Large intestine (tissue), 12 donors: ENCODE data around the gene NCOR2. TPM values are rescaled to one million over a fixed set of nuclear protein-coding genes. Genes with fewer than 3 reads are reported as not detected.

Source experiments
- DNase-seq, 2 donors: peaks; one replicate each; pipeline versions ENCODE4 v3.0.0 to v3.0.0-alpha.2; 2013
- H3K27ac ChIP-seq: one replicate; pipeline ENCODE4 v1.5.1; 2013; ENCODE audit warnings: low read length
- H3K27me3 ChIP-seq: 2 replicates; pipeline ENCODE4 v1.6.1; 2013; ENCODE audit warnings: low read length; ENCODE audit not compliant: control insufficient read depth, insufficient read depth
- H3K36me3 ChIP-seq: 2 replicates; pipeline ENCODE4 v1.6.1; 2013; ENCODE audit warnings: low read length; ENCODE audit not compliant: control insufficient read depth, insufficient read depth
- H3K4me1 ChIP-seq: one replicate; pipeline ENCODE4 v1.6.1; 2013; ENCODE audit warnings: low read length; ENCODE audit not compliant: control insufficient read depth, insufficient read depth
- H3K4me3 ChIP-seq: one replicate; pipeline ENCODE4 v1.5.1; 2013; ENCODE audit warnings: low read length
- H3K9me3 ChIP-seq: one replicate; pipeline ENCODE4 v1.6.1; 2013; ENCODE audit warnings: mild to moderate bottlenecking, low read depth, low read length, moderate library complexity; ENCODE audit not compliant: control insufficient read depth
- WGBS: methylation state at CpG from one replicate; pipeline ENCODE4 v1.1.5; 2013; ENCODE audit warnings: low lambda C conversion rate; ENCODE audit not compliant: insufficient coverage; 5-methylcytosine and 5-hydroxymethylcytosine counted together
- long read RNA-seq, 11 donors: transcript quantifications; one replicate each; lab custom pipeline, GENCODE V29; 2026
- polyA plus RNA-seq: library from polyadenylated mRNA; unstranded; fragments of 120-200 nt; gene quantifications from one replicate; pipeline ENCODE4 v1.2.1, GENCODE V29; 2013

Gene NCOR2
- 86.3 TPM for polyA plus RNA-seq
- long read RNA-seq, donor 1, partial matches to known transcripts, result 0 of 1 reads
- long read RNA-seq, donor 1, other reads (novel, unspliced or antisense), result 0 of 1 reads
- long read RNA-seq, donor 2, partial matches to known transcripts, result 19 of 20 reads
- long read RNA-seq, donor 2, other reads (novel, unspliced or antisense), result 0 of 20 reads
- long read RNA-seq, donor 3, result 0 reads
- long read RNA-seq, donor 4, partial matches to known transcripts, result 0 of 2 reads
- long read RNA-seq, donor 4, other reads (novel, unspliced or antisense), result 0 of 2 reads
- long read RNA-seq, donor 5, partial matches to known transcripts, result 0 of 1 reads
- long read RNA-seq, donor 5, other reads (novel, unspliced or antisense), result 0 of 1 reads
- long read RNA-seq, donor 6, partial matches to known transcripts, result 0 of 5 reads
- long read RNA-seq, donor 6, other reads (novel, unspliced or antisense), result 0 of 5 reads
- long read RNA-seq, donor 7, partial matches to known transcripts, result 0 of 4 reads
- long read RNA-seq, donor 7, other reads (novel, unspliced or antisense), result 0 of 4 reads
- long read RNA-seq, donor 8, partial matches to known transcripts, result 0 of 2 reads
- long read RNA-seq, donor 8, other reads (novel, unspliced or antisense), result 0 of 2 reads
- long read RNA-seq, donor 9, result 0 reads
- long read RNA-seq, donor 10, partial matches to known transcripts, result 0 of 4 reads
- long read RNA-seq, donor 10, other reads (novel, unspliced or antisense), result 0 of 4 reads
- long read RNA-seq, donor 11, partial matches to known transcripts, result 0 of 4 reads
- long read RNA-seq, donor 11, other reads (novel, unspliced or antisense), result 0 of 4 reads

- peaks cover 3% of the 10 kb centered on the region for H3K36me3 ChIP-seq
- peak; percentile 47 to 69 for DNase-seq
- H3K27me3 ChIP-seq, result no peaks in the 10 kb centered on the region
- no CpG with 5 or more reads among the region's 106 CpGs for WGBS
- H3K9me3 ChIP-seq, result no peaks in the 10 kb centered on the region
- peaks cover 19% of the 10 kb centered on the region for H3K4me1 ChIP-seq
- peak within 1 kb of the TSS; percentile 95 for H3K4me3 ChIP-seq
- H3K27ac ChIP-seq, result peak within 1 kb of the TSS; percentile 96
Measured at GRCh38 chr12:124566997-124567672, at the start of gene NCOR2. Gene NCOR2, minus strand, starts transcription at chr12:124567612. Its CDS starts 72,361 bp downstream, at chr12:124495251.

GRCh38 chr12:124616394-124617221, 49.2 kb upstream of the NCOR2 start:
- DNase-seq, result no peak

GRCh38 chr12:124614512-124615292, 47.3 kb upstream of the NCOR2 start:
- no peak overlapping the region for H3K4me3 ChIP-seq
- H3K36me3 ChIP-seq, result no peaks in the 10 kb centered on the region
- WGBS, result 80% methylated on average over 1 of the region's 6 CpGs
- H3K4me1 ChIP-seq, result peaks cover under 1% of the 10 kb centered on the region
- H3K27ac ChIP-seq, result no peak overlapping the region
- no peaks in the 10 kb centered on the region for H3K27me3 ChIP-seq
- H3K9me3 ChIP-seq, result peaks cover 2% of the 10 kb centered on the region
- no peak for DNase-seq

More at GRCh38 chr12:124616394-124617221, 49.2 kb upstream of the NCOR2 start:
- no peaks in the 10 kb centered on the region for H3K9me3 ChIP-seq
- WGBS, result no CpG with 5 or more reads among the region's 20 CpGs
- H3K27me3 ChIP-seq, result no peaks in the 10 kb centered on the region
- no peak overlapping the region for H3K4me3 ChIP-seq
- no peaks in the 10 kb centered on the region for H3K4me1 ChIP-seq
- H3K27ac ChIP-seq, result no peak overlapping the region
- no peaks in the 10 kb centered on the region for H3K36me3 ChIP-seq

- Histone ChIP-seq H3K4me1 (peaks cover 15% of the 10 kb centered on the region), H3K36me3 (no peaks in the 10 kb centered on the region), H3K4me3 (no peak overlapping the region), H3K27me3 (no peaks in the 10 kb centered on the region), H3K9me3 (peaks cover 2% of the 10 kb centered on the region), H3K27ac (no peak overlapping the region)
- no peak for DNase-seq
- WGBS, result no CpG with 5 or more reads among the region's 3 CpGs
Measured at GRCh38 chr12:124613151-124613585, 45.8 kb upstream of the NCOR2 start.

- H3K27ac ChIP-seq, result no peak overlapping the region
Measured at GRCh38 chr12:124612410-124612680, 44.9 kb upstream of the NCOR2 start.

GRCh38 chr12:124611559-124612409, 44.4 kb upstream of the NCOR2 start:
- no CpG with 5 or more reads among the region's 15 CpGs for WGBS
- DNase-seq, result no peak
- Histone ChIP-seq H3K9me3 (peaks cover 3% of the 10 kb centered on the region), H3K27me3 (no peaks in the 10 kb centered on the region), H3K27ac (no peak overlapping the region), H3K4me3 (no peak overlapping the region), H3K36me3 (no peaks in the 10 kb centered on the region), H3K4me1 (peaks cover 21% of the 10 kb centered on the region)

More at GRCh38 chr12:124612410-124612680, 44.9 kb upstream of the NCOR2 start:
- Histone ChIP-seq H3K27me3 (no peaks in the 10 kb centered on the region), H3K36me3 (no peaks in the 10 kb centered on the region), H3K4me1 (peaks cover 21% of the 10 kb centered on the region), H3K9me3 (peaks cover 2% of the 10 kb centered on the region), H3K4me3 (no peak overlapping the region)
- no peak for DNase-seq
- no CpG with 5 or more reads among the region's 4 CpGs for WGBS

GRCh38 chr12:124610629-124611558, 43.5 kb upstream of the NCOR2 start:
- Histone ChIP-seq H3K36me3 (no peaks in the 10 kb centered on the region), H3K4me3 (no peak overlapping the region), H3K27me3 (no peaks in the 10 kb centered on the region), H3K9me3 (peaks cover 9% of the 10 kb centered on the region), H3K27ac (no peak overlapping the region), H3K4me1 (peaks cover 29% of the 10 kb centered on the region)
- no CpG with 5 or more reads among the region's 23 CpGs for WGBS
- DNase-seq, result no peak

GRCh38 chr12:124610021-124610612, 42.7 kb upstream of the NCOR2 start:
- WGBS, result no CpG with 5 or more reads among the region's 9 CpGs
- Histone ChIP-seq H3K36me3 (no peaks in the 10 kb centered on the region), H3K27ac (no peak overlapping the region), H3K4me1 (peaks cover 37% of the 10 kb centered on the region), H3K27me3 (no peaks in the 10 kb centered on the region), H3K4me3 (no peak overlapping the region), H3K9me3 (peaks cover 11% of the 10 kb centered on the region)
- DNase-seq, result no peak
